HepG2 (cell line): ENCODE measurements around the gene TMTC4. TPM values are rescaled to one million over a fixed set of nuclear protein-coding genes. Genes with fewer than 3 reads are reported as not detected.

ENCODE experiments used
- ATAC-seq: fragments of 200-7000 bp; cut with Tn5 transposase; 3 replicates; pipeline ENCODE4 v1.9.1; 2020; ENCODE audit warnings: mild to moderate bottlenecking, moderate library complexity
- BruUV-seq: library from RNA; stranded (reverse); fragments of 400-500 nt; replicated peaks from 2 replicates; lab custom pipeline; 2021; lab: Mats Ljungman, UMichigan
- CTCF ChIA-PET: fragments of 300-600 bp; formaldehyde crosslinking; extraction: SDS; loops from one replicate; lab custom pipeline; 2021; ENCODE audit warnings: low total read pairs, inconsistent platforms, low intra/inter-chr PET ratio; lab: Yijun Ruan, JAX
- POLR2A ChIA-PET: fragments of 350-600 bp; sonication (Branson Sonifier 250); formaldehyde crosslinking; loops from one replicate; lab custom pipeline; 2020; ENCODE audit warnings: antibody characterized with exemption, inconsistent platforms; lab: Yijun Ruan, JAX
- DNase-seq: peaks from one replicate; pipeline ENCODE4 v3.0.0-alpha.2; 2015; ENCODE audit warnings: low spot score
- FAIRE-seq: peaks from 3 replicates; lab custom pipeline; 2011; peaks lifted over from hg19 to GRCh38; lab: Jason Lieb, UNC
- H2AFZ ChIP-seq: one replicate; pipeline ENCODE4 v1.6.1; 2011; ENCODE audit warnings: low read length, inconsistent platforms
- H3K27ac ChIP-seq: fragments of 300-600 bp; 3 replicates; pipeline ENCODE4 v1.8.0; 2011; ENCODE audit warnings: mixed run types, mild to moderate bottlenecking, mixed read lengths, low read length, inconsistent platforms; ENCODE audit not compliant: insufficient read depth; ENCODE audit errors: extremely low read length
- H3K27me3 ChIP-seq, 2 experiments: fragments of 200-600 bp in 1 of 2; 2 replicates in 1 of 2; 3 replicates in 1 of 2; pipeline versions ENCODE4 v1.6.0 to v1.8.0; 2011; ENCODE audit warnings: low read length in 2 of 2, mild to moderate bottlenecking in 2 of 2, moderate library complexity in 2 of 2, inconsistent platforms in 1 of 2; ENCODE audit not compliant: insufficient read depth in 2 of 2, control insufficient read depth in 1 of 2
- H3K36me3 ChIP-seq, 2 experiments: fragments of 200-600 bp in 1 of 2; replicated peaks in 1 of 2; 2 replicates in 1 of 2; 3 replicates in 1 of 2; pipeline versions ENCODE4 v1.5.1 to v1.8.0; 2011; ENCODE audit warnings: low read length in 2 of 2, inconsistent platforms in 1 of 2; ENCODE audit not compliant: insufficient read depth in 2 of 2, control insufficient read depth in 1 of 2
- H3K4me1 ChIP-seq: 2 replicates; pipeline ENCODE4 v1.5.1; 2012; ENCODE audit warnings: low read length, inconsistent platforms; ENCODE audit not compliant: insufficient read depth
- H3K4me2 ChIP-seq: 2 replicates; pipeline ENCODE4 v1.6.0; 2011; ENCODE audit warnings: low read depth, low read length, inconsistent platforms
- H3K4me3 ChIP-seq, 3 experiments: fragments of 200-600 bp in 1 of 3; sonication (generic), shearing (Covaris generic) in 1 of 3; replicated peaks in 1 of 3; 2 replicates each; pipeline ENCODE4 v1.5.1; 2011 to 2016; ENCODE audit warnings: low read length in 3 of 3, inconsistent platforms in 2 of 3, low read depth in 2 of 3, mild to moderate bottlenecking in 2 of 3, control low read depth in 1 of 3, mixed read lengths in 1 of 3; ENCODE audit not compliant: insufficient read depth in 1 of 3
- H3K79me2 ChIP-seq: one replicate; pipeline ENCODE4 v1.6.1; 2011; ENCODE audit warnings: low read length, inconsistent platforms; ENCODE audit not compliant: insufficient read depth
- H3K9ac ChIP-seq: 2 replicates; pipeline ENCODE4 v1.6.0; 2011; ENCODE audit warnings: mild to moderate bottlenecking, low read depth, low read length, inconsistent platforms; ENCODE audit not compliant: insufficient read depth
- H3K9me3 ChIP-seq: 2 replicates; pipeline ENCODE4 v1.5.1; 2012; ENCODE audit warnings: mild to moderate bottlenecking, low read length
- H4K20me1 ChIP-seq: 2 replicates; pipeline ENCODE4 v1.6.0; 2011; ENCODE audit warnings: inconsistent platforms, mild to moderate bottlenecking, low read length, moderate library complexity; ENCODE audit not compliant: insufficient read depth
- BORCS8-MEF2B ChIP-seq: sonication (generic); formaldehyde crosslinking; IDR thresholded peaks from 2 replicates; pipeline ENCODE4 v1.8.0; 2022; ENCODE audit warnings: mild to moderate bottlenecking, missing genetic modification reagents
- ELF1 ChIP-seq: sonication (generic); formaldehyde crosslinking; IDR thresholded peaks from 2 replicates; pipeline ENCODE4 v1.4.0; 2020; ENCODE audit warnings: missing genetic modification reagents
- KDM1A ChIP-seq: IDR thresholded peaks from 2 replicates; pipeline ENCODE4 v1.6.1; 2016; ENCODE audit warnings: missing compliant biosample characterization
- NPAS2 ChIP-seq: sonication (generic); formaldehyde crosslinking; IDR thresholded peaks from 2 replicates; pipeline ENCODE4 v1.8.0; 2022; ENCODE audit warnings: mild to moderate bottlenecking, missing genetic modification reagents, borderline replicate concordance
- TBL1XR1 ChIP-seq: fragments of 150-350 bp; IDR thresholded peaks from 2 replicates; pipeline ENCODE4 v1.6.1; 2014; ENCODE audit warnings: borderline replicate concordance, low read length; ENCODE audit not compliant: partially characterized antibody
- WIZ ChIP-seq: sonication (generic); formaldehyde crosslinking; IDR thresholded peaks from 2 replicates; pipeline ENCODE4 v1.5.1; 2020; ENCODE audit warnings: mild to moderate bottlenecking, missing genetic modification reagents
- ZMAT3 ChIP-seq: sonication (generic); formaldehyde crosslinking; conservative IDR thresholded peaks from 2 replicates; pipeline ENCODE4 v1.7.0; 2021; ENCODE audit warnings: missing genetic modification reagents
- ZNF331 ChIP-seq: sonication (generic); formaldehyde crosslinking; IDR thresholded peaks from 2 replicates; pipeline ENCODE4 v1.4.0; 2020; ENCODE audit warnings: missing genetic modification reagents
- ZNF451 ChIP-seq: sonication (generic); formaldehyde crosslinking; IDR thresholded peaks from 2 replicates; pipeline ENCODE4 v1.5.0; 2020; ENCODE audit warnings: mild to moderate bottlenecking, missing genetic modification reagents
- ZNF7 ChIP-seq: IDR thresholded peaks from 2 replicates; pipeline ENCODE4 v1.6.1; 2016; ENCODE audit warnings: missing biosample characterization, missing genetic modification reagents
- ZNF850 ChIP-seq: sonication (generic); formaldehyde crosslinking; conservative IDR thresholded peaks from 2 replicates; pipeline ENCODE4 v1.9.0; 2021; ENCODE audit warnings: mild to moderate bottlenecking, missing genetic modification reagents
- WGBS: methylation state at CpG from one replicate; pipeline ENCODE4 v1.1.6; 2017; ENCODE audit warnings: low lambda C conversion rate; 5-methylcytosine and 5-hydroxymethylcytosine counted together
- in situ Hi-C: cut with HindIII; loops from 2 replicates; pipeline ENCODE4 v1.10.0; 2017; ENCODE audit warnings: low pct_unique_long_range_greater_than_20kb; ENCODE audit not compliant: extremely low pct_ligation_motif_present
- intact Hi-C: fragments of 100-400 bp; cut with micrococcal nuclease; formaldehyde crosslinking; loops from one replicate; pipeline ENCODE4 v1.10.0; 2022; ENCODE audit not compliant: unreplicated experiment
- polyA plus RNA-seq, 8 experiments: library from polyadenylated mRNA; depleted of rRNA in 3 of 8; stranded (reverse) in 7 of 8; unstranded in 1 of 8; fragments of >200 nt; fragmentation: Illumina TruSeq in 4 of 8; extraction: Trizol in 4 of 8; gene quantifications; 2 replicates each; pipeline versions ENCODE4 v1.2.1 to v1.2.3, GENCODE V29; 2011 to 2016; ENCODE audit warnings: low read depth in 4 of 8, missing spikeins in 1 of 8, mixed read lengths in 1 of 8; ENCODE audit not compliant: insufficient read depth in 1 of 8
- total RNA-seq, 5 experiments: library from RNA; depleted of rRNA; stranded (reverse); fragments of >200 nt; fragmentation: Illumina TruSeq; extraction: Trizol; gene quantifications; 2 replicates each; pipeline ENCODE4 v1.2.3, GENCODE V29; 2016; ENCODE audit warnings: low read depth in 1 of 5
- TF ChIP-seq, protein P1 (sequence below): sonication (generic); formaldehyde crosslinking; IDR thresholded peaks from 2 replicates; pipeline ENCODE4 v1.4.0; 2020; ENCODE audit warnings: missing genetic modification reagents
- TF ChIP-seq, protein P2 (sequence below): sonication (generic); formaldehyde crosslinking; IDR thresholded peaks from 2 replicates; pipeline ENCODE4 v1.4.0; 2020; ENCODE audit warnings: missing genetic modification reagents
- TF ChIP-seq, protein P3 (sequence below): sonication (generic); formaldehyde crosslinking; IDR thresholded peaks from 2 replicates; pipeline ENCODE4 v1.4.0; 2020; ENCODE audit warnings: missing genetic modification reagents, mild to moderate bottlenecking, borderline replicate concordance

The TMTC4 gene
- total and polyA plus RNA-seq, 2 of the 13 experiments (the other 11 are each of a cell fraction or from before 2014, with no cell fraction given) = 16.0 to 22.6 TPM

DNA sequence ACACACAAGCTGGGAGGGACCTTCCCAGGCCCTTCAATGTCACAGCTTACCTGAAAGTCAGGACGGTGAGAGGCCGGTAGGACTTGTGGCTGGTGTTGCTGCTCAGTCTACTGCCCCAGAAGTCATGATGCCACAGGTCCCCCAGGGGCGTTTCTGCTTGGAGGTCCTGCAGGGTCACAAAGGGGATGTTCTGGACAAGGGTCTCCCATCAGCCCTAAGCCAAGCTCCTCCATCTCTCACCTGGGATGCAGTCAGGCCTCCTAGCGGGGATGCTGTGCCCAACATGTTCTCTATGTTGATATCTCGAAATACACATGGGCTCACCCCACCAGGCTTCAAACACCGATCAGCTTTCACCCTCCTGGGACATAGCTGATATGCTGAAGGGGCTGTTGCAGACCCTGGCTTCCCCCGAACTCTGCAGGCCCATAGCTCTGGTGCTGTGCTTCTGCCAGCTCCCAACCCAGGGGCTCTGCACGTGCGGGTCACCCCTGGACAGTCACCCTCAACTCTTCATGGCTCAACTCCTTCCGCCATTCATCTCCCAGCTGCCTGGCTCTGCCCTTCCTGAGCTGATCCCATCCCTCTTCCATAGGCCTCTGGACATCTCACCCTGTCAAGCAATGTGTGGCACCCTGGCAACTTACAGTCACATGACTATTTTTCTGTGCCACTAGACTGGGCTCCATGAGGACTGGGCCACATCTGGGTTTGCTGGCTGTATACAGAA is 10.3 kb downstream of the TMTC4 start:
- Histone ChIP-seq H3K4me2 (no peak overlapping the region), H3K79me2 (no peaks in the 10 kb centered on the region), H3K27ac (no peak overlapping the region), H3K36me3 (peaks cover 17 to 80% of the 10 kb centered on the region in 2 experiments; a peak in 4 of 5 replicates), H3K9ac (no peak overlapping the region), H3K4me3 (no peak overlapping the region), H2AFZ (no peak overlapping the region), H3K9me3 (no peaks in the 10 kb centered on the region), H4K20me1 (no peaks in the 10 kb centered on the region), H3K4me1 (peaks cover 18% of the 10 kb centered on the region), H3K27me3 (no peaks in the 10 kb centered on the region)
- in situ Hi-C loops = no loop called here
- WGBS = 95% methylated on average over 9 of the region's 10 CpGs
- intact Hi-C loops = no loop called here
- ATAC-seq (no peak), DNase-seq (no peak), FAIRE-seq (no peak)
- ChIA-PET CTCF (no interaction called here), POLR2A (no interaction called here)
- BruUV-seq = no TSS peak
- TF ChIP-seq ELF1 (CRISPR knock-in tag) (no peak), KDM1A (CRISPR knock-in tag) (no peak), TBL1XR1 (no peak), ZNF451 (CRISPR knock-in tag) (no peak), ZMAT3 (CRISPR knock-in tag) (no peak), BORCS8-MEF2B (CRISPR knock-in tag) (no peak), ZNF331 (CRISPR knock-in tag) (no peak), ZNF850 (CRISPR knock-in tag) (no peak), ZNF7 (CRISPR knock-in tag) (no peak), NPAS2 (CRISPR knock-in tag) (no peak), WIZ (CRISPR knock-in tag) (no peak)
- TF ChIP-seq, protein P1, sequence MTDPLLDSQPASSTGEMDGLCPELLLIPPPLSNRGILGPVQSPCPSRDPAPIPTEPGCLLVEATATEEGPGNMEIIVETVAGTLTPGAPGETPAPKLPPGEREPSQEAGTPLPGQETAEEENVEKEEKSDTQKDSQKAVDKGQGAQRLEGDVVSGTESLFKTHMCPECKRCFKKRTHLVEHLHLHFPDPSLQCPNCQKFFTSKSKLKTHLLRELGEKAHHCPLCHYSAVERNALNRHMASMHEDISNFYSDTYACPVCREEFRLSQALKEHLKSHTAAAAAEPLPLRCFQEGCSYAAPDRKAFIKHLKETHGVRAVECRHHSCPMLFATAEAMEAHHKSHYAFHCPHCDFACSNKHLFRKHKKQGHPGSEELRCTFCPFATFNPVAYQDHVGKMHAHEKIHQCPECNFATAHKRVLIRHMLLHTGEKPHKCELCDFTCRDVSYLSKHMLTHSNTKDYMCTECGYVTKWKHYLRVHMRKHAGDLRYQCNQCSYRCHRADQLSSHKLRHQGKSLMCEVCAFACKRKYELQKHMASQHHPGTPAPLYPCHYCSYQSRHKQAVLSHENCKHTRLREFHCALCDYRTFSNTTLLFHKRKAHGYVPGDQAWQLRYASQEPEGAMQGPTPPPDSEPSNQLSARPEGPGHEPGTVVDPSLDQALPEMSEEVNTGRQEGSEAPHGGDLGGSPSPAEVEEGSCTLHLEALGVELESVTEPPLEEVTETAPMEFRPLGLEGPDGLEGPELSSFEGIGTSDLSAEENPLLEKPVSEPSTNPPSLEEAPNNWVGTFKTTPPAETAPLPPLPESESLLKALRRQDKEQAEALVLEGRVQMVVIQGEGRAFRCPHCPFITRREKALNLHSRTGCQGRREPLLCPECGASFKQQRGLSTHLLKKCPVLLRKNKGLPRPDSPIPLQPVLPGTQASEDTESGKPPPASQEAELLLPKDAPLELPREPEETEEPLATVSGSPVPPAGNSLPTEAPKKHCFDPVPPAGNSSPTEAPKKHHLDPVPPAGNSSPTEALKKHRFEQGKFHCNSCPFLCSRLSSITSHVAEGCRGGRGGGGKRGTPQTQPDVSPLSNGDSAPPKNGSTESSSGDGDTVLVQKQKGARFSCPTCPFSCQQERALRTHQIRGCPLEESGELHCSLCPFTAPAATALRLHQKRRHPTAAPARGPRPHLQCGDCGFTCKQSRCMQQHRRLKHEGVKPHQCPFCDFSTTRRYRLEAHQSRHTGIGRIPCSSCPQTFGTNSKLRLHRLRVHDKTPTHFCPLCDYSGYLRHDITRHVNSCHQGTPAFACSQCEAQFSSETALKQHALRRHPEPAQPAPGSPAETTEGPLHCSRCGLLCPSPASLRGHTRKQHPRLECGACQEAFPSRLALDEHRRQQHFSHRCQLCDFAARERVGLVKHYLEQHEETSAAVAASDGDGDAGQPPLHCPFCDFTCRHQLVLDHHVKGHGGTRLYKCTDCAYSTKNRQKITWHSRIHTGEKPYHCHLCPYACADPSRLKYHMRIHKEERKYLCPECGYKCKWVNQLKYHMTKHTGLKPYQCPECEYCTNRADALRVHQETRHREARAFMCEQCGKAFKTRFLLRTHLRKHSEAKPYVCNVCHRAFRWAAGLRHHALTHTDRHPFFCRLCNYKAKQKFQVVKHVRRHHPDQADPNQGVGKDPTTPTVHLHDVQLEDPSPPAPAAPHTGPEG (CRISPR knock-in tag) = no peak
- TF ChIP-seq, protein P2, sequence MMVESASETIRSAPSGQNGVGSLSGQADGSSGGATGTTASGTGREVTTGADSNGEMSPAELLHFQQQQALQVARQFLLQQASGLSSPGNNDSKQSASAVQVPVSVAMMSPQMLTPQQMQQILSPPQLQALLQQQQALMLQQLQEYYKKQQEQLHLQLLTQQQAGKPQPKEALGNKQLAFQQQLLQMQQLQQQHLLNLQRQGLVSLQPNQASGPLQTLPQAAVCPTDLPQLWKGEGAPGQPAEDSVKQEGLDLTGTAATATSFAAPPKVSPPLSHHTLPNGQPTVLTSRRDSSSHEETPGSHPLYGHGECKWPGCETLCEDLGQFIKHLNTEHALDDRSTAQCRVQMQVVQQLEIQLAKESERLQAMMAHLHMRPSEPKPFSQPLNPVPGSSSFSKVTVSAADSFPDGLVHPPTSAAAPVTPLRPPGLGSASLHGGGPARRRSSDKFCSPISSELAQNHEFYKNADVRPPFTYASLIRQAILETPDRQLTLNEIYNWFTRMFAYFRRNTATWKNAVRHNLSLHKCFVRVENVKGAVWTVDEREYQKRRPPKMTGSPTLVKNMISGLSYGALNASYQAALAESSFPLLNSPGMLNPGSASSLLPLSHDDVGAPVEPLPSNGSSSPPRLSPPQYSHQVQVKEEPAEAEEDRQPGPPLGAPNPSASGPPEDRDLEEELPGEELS (CRISPR knock-in tag) = no peak
- TF ChIP-seq, protein P3, sequence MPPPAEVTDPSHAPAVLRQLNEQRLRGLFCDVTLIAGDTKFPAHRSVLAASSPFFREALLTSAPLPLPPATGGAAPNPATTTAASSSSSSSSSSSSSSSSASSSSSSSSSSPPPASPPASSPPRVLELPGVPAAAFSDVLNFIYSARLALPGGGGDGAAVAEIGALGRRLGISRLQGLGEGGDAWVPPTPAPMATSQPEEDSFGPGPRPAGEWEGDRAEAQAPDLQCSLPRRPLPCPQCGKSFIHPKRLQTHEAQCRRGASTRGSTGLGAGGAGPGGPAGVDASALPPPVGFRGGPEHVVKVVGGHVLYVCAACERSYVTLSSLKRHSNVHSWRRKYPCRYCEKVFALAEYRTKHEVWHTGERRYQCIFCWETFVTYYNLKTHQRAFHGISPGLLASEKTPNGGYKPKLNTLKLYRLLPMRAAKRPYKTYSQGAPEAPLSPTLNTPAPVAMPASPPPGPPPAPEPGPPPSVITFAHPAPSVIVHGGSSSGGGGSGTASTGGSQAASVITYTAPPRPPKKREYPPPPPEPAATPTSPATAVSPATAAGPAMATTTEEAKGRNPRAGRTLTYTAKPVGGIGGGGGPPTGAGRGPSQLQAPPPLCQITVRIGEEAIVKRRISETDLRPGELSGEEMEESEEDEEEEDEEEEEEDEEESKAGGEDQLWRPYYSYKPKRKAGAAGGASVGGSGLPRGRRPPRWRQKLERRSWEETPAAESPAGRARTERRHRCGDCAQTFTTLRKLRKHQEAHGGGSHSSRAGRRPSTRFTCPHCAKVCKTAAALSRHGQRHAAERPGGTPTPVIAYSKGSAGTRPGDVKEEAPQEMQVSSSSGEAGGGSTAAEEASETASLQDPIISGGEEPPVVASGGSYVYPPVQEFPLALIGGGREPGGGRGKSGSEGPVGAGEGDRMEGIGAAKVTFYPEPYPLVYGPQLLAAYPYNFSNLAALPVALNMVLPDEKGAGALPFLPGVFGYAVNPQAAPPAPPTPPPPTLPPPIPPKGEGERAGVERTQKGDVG = no peak
